Astrocyte (in vitro differentiated cells and primary cell): ENCODE measurements around the gene RBX1.

ENCODE experiments used
- CTCF ChIP-seq: IDR thresholded peaks from 2 replicates; pipeline ENCODE4 v1.5.1; 2011; ENCODE audit warnings: low read depth, mild to moderate bottlenecking, inconsistent platforms, low read length, moderate library complexity; ENCODE audit not compliant: insufficient read depth
- EZH2 ChIP-seq: IDR thresholded peaks from 2 replicates; pipeline ENCODE4 v1.6.1; 2012; ENCODE audit warnings: mild to moderate bottlenecking, low read length, inconsistent platforms; ENCODE audit not compliant: insufficient read depth

GRCh38 chr22:40995821-40996220 lies 44.6 kb downstream of the RBX1 start:
- no peak for TF ChIP-seq CTCF
- no peak for TF ChIP-seq EZH2
